Measurements from ENCODE around the gene JAKMIP1. TPM values are rescaled to one million over a fixed set of nuclear protein-coding genes. Genes with fewer than 3 reads are reported as not detected.

The JAKMIP1 gene
- total RNA-seq, 1 experiment from 2014 or later, result not detected

- Histone ChIP-seq H3K36me3 (ENCODE audit: control insufficient read depth in 1 of 2, insufficient read depth in 2 of 2, low read length in 2 of 2) (no peaks in the 10 kb centered on the region), H3K79me2 (ENCODE audit: insufficient read depth, low read length) (no peaks in the 10 kb centered on the region), H3K27me3 (ENCODE audit: insufficient read depth, low read length) (no peaks in the 10 kb centered on the region; the same call in 1 of the 2 replicates), H3K9me2 (ENCODE audit: insufficient read depth) (no peaks in the 10 kb centered on the region), H3K27ac (ENCODE audit: low read depth, low read length) (no peak overlapping the region), H3K4me1 (ENCODE audit: control insufficient read depth in 1 of 2, insufficient read depth in 2 of 2, low read length in 2 of 2) (no peaks in the 10 kb centered on the region), H3K4me3 (replicated peaks in 1 of 2; ENCODE audit: low read depth in 1 of 2, low read length in 2 of 2) (no peak overlapping the region), H3K4me2 (ENCODE audit: low read length) (no peak overlapping the region), H4K20me1 (ENCODE audit: insufficient read depth) (no peaks in the 10 kb centered on the region), H3K9ac (ENCODE audit: low read length) (no peak overlapping the region), H2AFZ (ENCODE audit: low read depth, low read length, poor library complexity, severe bottlenecking) (no peak overlapping the region), H3K9me3 (ENCODE audit: control insufficient read depth in 1 of 2, insufficient read depth in 1 of 2, low read depth in 1 of 2, low read length in 2 of 2) (no peaks in the 10 kb centered on the region)
- RAD21 ChIA-PET (ENCODE audit: low non-redundant PET in 1 of 2, low total read pairs in 2 of 2, uncharacterized antibody in 2 of 2, unreplicated experiment in 2 of 2), result no interaction called here
- CTCF ChIA-PET, result no interaction called here
- POLR2A ChIA-PET, result no interaction called here
- TF ChIP-seq EZH2phosphoT487 (IDR thresholded peaks at IDR 0.05; ENCODE audit: borderline replicate concordance), result no peak
- no peak for TF ChIP-seq FOSL1 (IDR thresholded peaks at IDR 0.05; ENCODE audit: low read depth)
- TF ChIP-seq POLR2A (IDR thresholded peaks at IDR 0.05; ENCODE audit: borderline replicate concordance, extremely low read depth, insufficient read depth, insufficient read length), result no peak
- TF ChIP-seq YY1 (IDR thresholded peaks at IDR 0.05; ENCODE audit: extremely low read depth, insufficient replicate concordance, low read depth, low read length), result no peak
- TF ChIP-seq ELF1 (IDR thresholded peaks at IDR 0.05; ENCODE audit: borderline replicate concordance, low read depth), result no peak
- no peak for TF ChIP-seq CEBPB (IDR thresholded peaks at IDR 0.05; ENCODE audit: low read depth)
- TF ChIP-seq RAD21 (IDR thresholded peaks at IDR 0.05; ENCODE audit: low read depth), result no peak
- TF ChIP-seq ATF3 (IDR thresholded peaks at IDR 0.05), result no peak
- TF ChIP-seq, protein P1, sequence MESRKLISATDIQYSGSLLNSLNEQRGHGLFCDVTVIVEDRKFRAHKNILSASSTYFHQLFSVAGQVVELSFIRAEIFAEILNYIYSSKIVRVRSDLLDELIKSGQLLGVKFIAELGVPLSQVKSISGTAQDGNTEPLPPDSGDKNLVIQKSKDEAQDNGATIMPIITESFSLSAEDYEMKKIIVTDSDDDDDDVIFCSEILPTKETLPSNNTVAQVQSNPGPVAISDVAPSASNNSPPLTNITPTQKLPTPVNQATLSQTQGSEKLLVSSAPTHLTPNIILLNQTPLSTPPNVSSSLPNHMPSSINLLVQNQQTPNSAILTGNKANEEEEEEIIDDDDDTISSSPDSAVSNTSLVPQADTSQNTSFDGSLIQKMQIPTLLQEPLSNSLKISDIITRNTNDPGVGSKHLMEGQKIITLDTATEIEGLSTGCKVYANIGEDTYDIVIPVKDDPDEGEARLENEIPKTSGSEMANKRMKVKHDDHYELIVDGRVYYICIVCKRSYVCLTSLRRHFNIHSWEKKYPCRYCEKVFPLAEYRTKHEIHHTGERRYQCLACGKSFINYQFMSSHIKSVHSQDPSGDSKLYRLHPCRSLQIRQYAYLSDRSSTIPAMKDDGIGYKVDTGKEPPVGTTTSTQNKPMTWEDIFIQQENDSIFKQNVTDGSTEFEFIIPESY (IDR thresholded peaks at IDR 0.05; ENCODE audit: extremely low read depth, insufficient replicate concordance, low read length), result no peak
- no peak for TF ChIP-seq SIN3A (IDR thresholded peaks at IDR 0.05; ENCODE audit: low read depth)
- TF ChIP-seq ZNF274 (IDR thresholded peaks at IDR 0.05; ENCODE audit: low read depth, low read length), result no peak
- TF ChIP-seq, protein P2, sequence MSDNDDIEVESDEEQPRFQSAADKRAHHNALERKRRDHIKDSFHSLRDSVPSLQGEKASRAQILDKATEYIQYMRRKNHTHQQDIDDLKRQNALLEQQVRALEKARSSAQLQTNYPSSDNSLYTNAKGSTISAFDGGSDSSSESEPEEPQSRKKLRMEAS (IDR thresholded peaks at IDR 0.05), result no peak
- TF ChIP-seq TCF7L2 (IDR thresholded peaks at IDR 0.05; ENCODE audit: borderline replicate concordance, extremely low read depth, insufficient read depth, insufficient read length), result no peak
- TF ChIP-seq SP1 (IDR thresholded peaks at IDR 0.05; ENCODE audit: low read depth), result no peak
- no peak for ATAC-seq
- intact Hi-C loops (cut with micrococcal nuclease), result no loop called here
- BruUV-seq (replicated peaks), result no TSS peak
- DNase-seq (ENCODE audit: low read depth, low spot score), result no peak
Observed at GRCh38 chr4:6196871-6197270, 3.5 kb downstream of the JAKMIP1 start.
